ENCODE data around the gene TOR2A. TPM values are rescaled to one million over a fixed set of nuclear protein-coding genes. Genes with fewer than 3 reads are reported as not detected.

Gene TOR2A
- total and polyA plus RNA-seq, 2 experiments from 2014 or later, result 16.8 to 28.8 TPM

- peak; percentile 68 for DNase-seq (ENCODE audit: low spot score)
- Histone ChIP-seq H3K79me2 (no peaks in the 10 kb centered on the region), H4K20me1 (ENCODE audit: insufficient read depth, poor library complexity, severe bottlenecking) (no peaks in the 10 kb centered on the region), H3K27me3 (peaks cover 11% of the 10 kb centered on the region), H3K36me3 (replicated peaks; ENCODE audit: insufficient read depth, low read depth) (no peaks in the 10 kb centered on the region), H3K4me3 (peak overlapping the region; percentile 20), H3K9me2 (replicated peaks; ENCODE audit: insufficient read depth) (no peaks in the 10 kb centered on the region), H3K9me3 (ENCODE audit: low read depth) (no peaks in the 10 kb centered on the region), H3K4me1 (ENCODE audit: insufficient read depth) (peaks cover 19% of the 10 kb centered on the region), H3K27ac (no peak overlapping the region), H2AFZ (peak overlapping the region; percentile 58), H3K4me2 (peak overlapping the region; percentile 79)
- WGBS (ENCODE audit: low lambda C conversion rate, missing lambda C conversion rate), result 4% methylated on average over 33 of the region's 33 CpGs
- TF ChIP-seq EZH2 (IDR thresholded peaks at IDR 0.05; ENCODE audit: borderline replicate concordance), result no peak
Observed at GRCh38 chr9:127742435-127743088, 7.5 kb upstream of the TOR2A start.

GRCh38 chr9:127741831-127742434 is 6.8 kb upstream of the TOR2A start:
- 7% methylated on average over 26 of the region's 38 CpGs for WGBS (ENCODE audit: low lambda C conversion rate, missing lambda C conversion rate)
- Histone ChIP-seq H3K9me2 (replicated peaks; ENCODE audit: insufficient read depth) (no peaks in the 10 kb centered on the region), H3K27me3 (peaks cover 11% of the 10 kb centered on the region), H3K9me3 (ENCODE audit: low read depth) (no peaks in the 10 kb centered on the region), H3K4me1 (ENCODE audit: insufficient read depth) (peaks cover 19% of the 10 kb centered on the region), H4K20me1 (ENCODE audit: insufficient read depth, poor library complexity, severe bottlenecking) (no peaks in the 10 kb centered on the region), H3K4me2 (peak overlapping the region; percentile 79), H3K27ac (no peak overlapping the region), H3K79me2 (no peaks in the 10 kb centered on the region), H3K36me3 (replicated peaks; ENCODE audit: insufficient read depth, low read depth) (no peaks in the 10 kb centered on the region), H2AFZ (peak overlapping the region; percentile 58), H3K4me3 (peak overlapping the region; percentile 20)
- no peak for TF ChIP-seq CTCF (IDR thresholded peaks at IDR 0.05; ENCODE audit: poor library complexity)
- TF ChIP-seq EZH2 (IDR thresholded peaks at IDR 0.05; ENCODE audit: borderline replicate concordance), result no peak
- TF ChIP-seq EZH2phosphoT487 (IDR thresholded peaks at IDR 0.05; ENCODE audit: low read depth, severe bottlenecking, unreplicated experiment), result no peak
- peak; percentile 75 for DNase-seq (ENCODE audit: low spot score)

GRCh38 chr9:127739614-127740330 is 4.7 kb upstream of the TOR2A start:
- no peak for DNase-seq (ENCODE audit: low spot score)
- Histone ChIP-seq H3K4me3 (no peak overlapping the region), H3K4me2 (no peak overlapping the region)

More at GRCh38 chr9:127739614-127740330, 4.7 kb upstream of the TOR2A start:
- H3K9me2 ChIP-seq (replicated peaks; ENCODE audit: insufficient read depth), result no peaks in the 10 kb centered on the region
- no peaks in the 10 kb centered on the region for H4K20me1 ChIP-seq (ENCODE audit: insufficient read depth, poor library complexity, severe bottlenecking)
- TF ChIP-seq CTCF (IDR thresholded peaks at IDR 0.05; ENCODE audit: poor library complexity), result no peak
- no peak for TF ChIP-seq EZH2phosphoT487 (IDR thresholded peaks at IDR 0.05; ENCODE audit: low read depth, severe bottlenecking, unreplicated experiment)
- no peak for TF ChIP-seq EZH2 (IDR thresholded peaks at IDR 0.05; ENCODE audit: borderline replicate concordance)
- H3K4me1 ChIP-seq (ENCODE audit: insufficient read depth), result peaks cover 19% of the 10 kb centered on the region
- no peak overlapping the region for H2AFZ ChIP-seq
- 86% methylated on average over 19 of the region's 19 CpGs for WGBS (ENCODE audit: low lambda C conversion rate, missing lambda C conversion rate)
- no peaks in the 10 kb centered on the region for H3K36me3 ChIP-seq (replicated peaks; ENCODE audit: insufficient read depth, low read depth)
- peaks cover 11% of the 10 kb centered on the region for H3K27me3 ChIP-seq
- H3K79me2 ChIP-seq, result no peaks in the 10 kb centered on the region
- H3K27ac ChIP-seq, result no peak overlapping the region
- no peaks in the 10 kb centered on the region for H3K9me3 ChIP-seq (ENCODE audit: low read depth)

Measured in hepatocyte (in vitro differentiated cells).